H54 (cell line): Measurements from ENCODE around the gene LMO7.
"Not testable (repeated sequence)": the region's sequence is repeated elsewhere in the genome, so short reads cannot be mapped to it uniquely, and the experiment has no call there.

ENCODE experiments used
- DNase-seq: peaks from one replicate; pipeline ENCODE4 v3.0.0; 2011; ENCODE audit warnings: low spot score, mixed read lengths; ENCODE audit not compliant: insufficient read length
- FAIRE-seq: peaks from 3 replicates; lab custom pipeline; 2011; peaks lifted over from hg19 to GRCh38; lab: Jason Lieb, UNC
- POLR2A ChIP-seq: IDR thresholded peaks from 2 replicates; pipeline ENCODE4 v1.6.1; 2011; ENCODE audit warnings: low read depth, mild to moderate bottlenecking, low read length

LMO7 gene

DNA sequence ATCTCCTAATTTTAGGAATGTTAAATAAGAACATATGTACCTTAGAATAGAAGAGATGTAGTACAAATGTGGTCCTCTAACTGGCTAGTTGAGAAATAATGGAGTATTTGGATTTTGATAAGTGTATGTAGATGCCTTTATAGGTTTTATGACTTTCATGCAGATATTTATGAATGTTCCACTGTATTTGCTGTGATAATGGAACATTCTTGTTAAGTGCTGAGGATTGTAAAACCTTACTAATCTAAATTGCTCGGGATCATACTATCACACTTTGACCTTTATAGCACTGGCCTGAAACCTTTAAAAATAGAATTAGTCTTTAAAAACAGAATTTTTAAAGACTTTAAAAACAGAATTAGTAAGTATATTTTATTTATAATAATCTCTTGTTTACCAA lies 135.1 kb downstream of the LMO7 start:
- no peak for TF ChIP-seq POLR2A
- DNase-seq: no peak
- FAIRE-seq: no peak

DNA sequence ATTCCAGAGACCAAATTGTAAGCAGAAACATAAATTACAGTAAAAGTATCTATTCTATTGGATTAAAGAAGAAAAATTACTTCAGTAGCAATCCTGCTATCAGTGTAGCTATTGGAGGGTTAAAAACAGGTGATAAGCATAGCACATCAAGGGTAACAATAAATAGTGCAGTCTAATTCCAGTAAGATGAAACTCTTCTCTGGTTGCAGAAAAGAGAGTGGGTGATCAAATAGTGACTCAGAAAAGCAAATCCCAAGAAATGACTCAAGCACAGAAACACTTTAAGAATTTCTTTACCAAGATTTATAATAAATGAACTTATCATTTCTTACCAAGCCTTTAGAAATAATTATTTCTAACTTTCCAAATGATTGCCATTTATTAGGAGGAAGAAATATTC lies 135.7 kb downstream of the LMO7 start:
- FAIRE-seq: peak; percentile 95
- no peak for TF ChIP-seq POLR2A

DNA sequence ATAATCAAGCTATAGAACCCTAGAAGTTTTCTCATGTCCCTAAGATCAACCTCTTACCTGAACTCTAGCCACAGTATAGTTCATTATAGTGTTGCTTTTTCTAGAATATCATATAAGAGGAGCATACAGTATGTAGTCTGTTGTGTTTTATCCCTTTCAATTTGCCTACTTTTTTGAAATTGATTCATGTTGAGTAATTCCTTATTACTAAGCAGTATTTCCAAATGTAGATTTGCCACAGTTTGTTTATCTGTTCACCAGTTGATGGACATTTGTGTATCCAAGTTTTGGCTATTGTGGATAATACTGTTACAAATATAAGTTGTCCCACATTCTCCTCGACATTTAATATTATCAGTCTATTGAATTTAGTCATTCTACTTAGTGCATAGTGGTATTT lies 138.0 kb downstream of the LMO7 start:
- TF ChIP-seq POLR2A: no peak
- FAIRE-seq: peak; percentile 85

More for the DNA sequence above, 135.7 kb downstream of the LMO7 start:
- DNase-seq: no peak

DNA sequence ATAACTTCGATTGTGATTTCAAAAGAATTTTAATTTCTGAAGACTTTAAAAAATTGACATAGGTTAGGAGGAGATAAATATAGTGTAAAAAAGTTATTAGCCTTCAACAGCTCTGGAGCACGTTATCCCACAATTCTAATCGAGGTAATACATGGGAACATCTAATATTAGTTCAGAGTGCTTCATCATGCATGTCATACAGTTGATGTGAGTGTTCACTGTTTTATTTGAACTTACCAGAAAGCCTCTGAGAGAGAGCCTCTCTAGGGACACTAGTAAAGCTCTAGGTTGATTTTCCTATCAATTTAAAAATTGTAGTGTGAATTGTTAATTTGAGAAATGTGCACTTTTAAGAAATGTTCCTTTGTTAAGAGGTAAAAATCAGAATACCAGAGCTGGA lies 140.4 kb downstream of the LMO7 start:
- DNase-seq (no peak), FAIRE-seq (no peak)
- no peak for TF ChIP-seq POLR2A

More for the DNA sequence above, 138.0 kb downstream of the LMO7 start:
- DNase-seq: no peak

DNA sequence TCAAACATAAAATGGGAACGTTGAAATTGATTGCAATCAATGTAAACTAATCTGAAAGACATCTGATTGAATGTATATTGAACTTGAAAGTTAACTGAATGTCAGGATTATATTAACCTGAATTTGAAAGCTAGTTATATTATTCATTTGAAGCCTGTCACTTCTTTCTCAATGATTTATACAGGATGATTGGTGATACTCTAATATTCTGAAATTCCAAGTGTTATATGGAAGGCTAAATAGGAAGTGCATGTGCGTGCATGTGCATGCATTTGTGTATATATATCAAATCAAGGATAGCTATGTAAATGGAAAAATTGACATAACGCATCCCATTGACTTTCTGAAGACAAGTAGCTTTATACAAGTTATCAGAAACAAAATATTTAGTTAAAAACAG lies 143.3 kb downstream of the LMO7 start:
- FAIRE-seq (no peak), DNase-seq (no peak)
- TF ChIP-seq POLR2A: no peak

DNA sequence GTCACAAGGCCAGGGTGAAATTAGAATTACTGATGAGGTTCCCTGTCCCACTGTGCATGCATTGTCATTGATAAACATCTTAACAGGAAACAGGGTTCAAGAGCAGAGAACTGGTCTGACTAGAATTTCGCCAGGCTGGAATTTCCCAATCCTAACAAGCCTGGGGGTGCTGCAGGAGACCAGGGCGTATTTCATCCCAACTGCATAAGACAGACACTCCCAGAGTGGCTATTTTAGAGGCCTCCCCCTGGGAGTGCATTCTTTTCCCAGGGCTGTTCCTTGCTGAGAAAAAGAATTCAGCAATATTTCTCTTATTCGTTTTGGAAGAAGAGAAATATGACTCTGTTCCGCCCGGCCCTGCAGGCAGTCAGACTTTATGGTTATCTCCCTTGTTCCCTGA lies 144.0 kb downstream of the LMO7 start:
- not testable (repeated sequence) for FAIRE-seq, DNase-seq

DNA sequence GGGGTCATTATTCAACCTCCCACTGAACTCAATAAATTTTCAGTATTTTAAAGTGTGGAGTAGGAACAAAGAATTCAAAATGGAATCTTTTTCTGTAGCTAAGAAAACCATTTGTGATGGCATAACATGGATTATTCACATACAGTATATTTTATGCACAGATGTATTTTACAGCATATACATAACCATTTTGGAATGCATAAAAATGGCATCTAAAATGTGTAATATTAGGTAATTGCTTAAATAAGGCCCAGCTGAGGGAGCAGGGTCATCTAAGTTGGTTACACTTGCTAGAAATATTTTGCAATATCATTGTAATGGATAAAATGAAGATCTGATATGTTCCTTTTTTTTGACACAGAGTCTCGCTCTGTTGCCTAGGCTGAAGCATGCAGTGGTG lies 146.9 kb downstream of the LMO7 start:
- no peak for DNase-seq
- TF ChIP-seq POLR2A: no peak
- FAIRE-seq: peak; percentile 45

DNA sequence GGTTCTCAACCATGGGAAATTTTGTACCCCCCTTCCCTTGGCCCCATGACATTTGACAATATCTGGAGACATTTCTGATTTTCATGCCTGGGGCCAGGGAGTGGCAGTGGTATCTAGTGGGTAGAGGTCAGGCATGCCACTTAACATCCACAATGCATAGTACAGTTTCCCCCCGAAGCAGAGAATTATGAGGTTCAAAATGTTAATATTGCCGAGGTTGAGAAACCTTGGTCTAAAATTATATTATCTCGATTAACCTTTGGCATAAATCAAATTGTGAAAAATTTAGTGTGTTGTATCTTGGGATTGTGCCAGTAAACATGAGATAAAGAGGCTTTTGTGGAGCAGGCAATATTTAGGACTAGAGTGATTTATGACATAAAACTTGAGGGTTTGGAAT lies 147.9 kb downstream of the LMO7 start:
- no peak for FAIRE-seq
- TF ChIP-seq POLR2A: no peak
- no peak for DNase-seq

DNA sequence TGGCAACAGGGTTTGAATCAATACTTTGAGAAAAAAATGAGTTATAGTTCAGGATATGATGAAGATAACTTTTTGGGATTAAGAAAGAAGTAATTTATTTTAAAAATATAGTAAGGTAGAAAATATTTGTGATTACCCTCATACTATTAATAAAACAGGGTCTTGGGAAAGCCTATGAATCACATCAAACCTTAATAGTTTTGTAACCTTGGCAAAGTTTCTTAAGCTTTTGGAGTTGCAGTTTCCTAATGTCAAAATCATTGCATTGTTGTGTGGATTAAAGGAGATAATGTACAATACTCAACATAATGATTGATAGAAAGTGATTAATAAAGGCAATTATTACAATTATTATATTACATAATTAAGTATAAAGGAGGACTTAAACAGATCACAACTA lies 149.0 kb downstream of the LMO7 start:
- no peak for FAIRE-seq
- no peak for DNase-seq
- TF ChIP-seq POLR2A: no peak

DNA sequence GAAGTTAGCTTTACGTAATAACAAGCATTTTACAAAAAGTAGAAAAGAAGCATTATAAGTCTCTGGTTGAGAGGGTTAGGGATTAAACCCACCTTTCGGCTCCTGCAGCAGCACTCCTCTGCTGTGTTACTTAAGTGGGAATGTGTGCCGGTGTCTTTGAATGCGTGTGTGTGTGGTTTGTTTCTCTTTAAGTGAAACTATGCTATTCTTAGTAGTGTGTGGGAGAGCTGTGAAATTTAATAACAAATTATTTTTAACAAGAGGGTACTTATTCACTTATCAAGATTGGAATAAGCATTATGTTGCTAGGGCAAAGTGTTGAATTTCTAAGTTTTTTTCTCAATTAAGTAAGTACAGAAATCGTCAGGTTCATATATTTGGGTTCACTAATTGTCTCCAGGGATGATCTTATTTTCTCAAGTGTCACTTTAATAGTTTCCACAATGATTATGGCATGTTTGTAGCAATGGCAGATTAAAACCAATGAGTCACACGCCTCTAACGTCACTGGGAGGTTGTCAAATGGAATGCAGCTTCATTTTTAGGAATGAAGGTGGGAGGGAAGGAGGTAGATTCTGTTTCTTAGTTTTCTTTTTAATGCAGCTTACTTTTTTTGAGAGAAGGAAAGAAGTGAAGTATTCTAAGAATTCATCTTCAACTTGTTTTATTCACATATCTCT lies 151.3 kb downstream of the LMO7 start:
- DNase-seq (no peak), FAIRE-seq (peak; percentile 64)
- TF ChIP-seq POLR2A: no peak

DNA sequence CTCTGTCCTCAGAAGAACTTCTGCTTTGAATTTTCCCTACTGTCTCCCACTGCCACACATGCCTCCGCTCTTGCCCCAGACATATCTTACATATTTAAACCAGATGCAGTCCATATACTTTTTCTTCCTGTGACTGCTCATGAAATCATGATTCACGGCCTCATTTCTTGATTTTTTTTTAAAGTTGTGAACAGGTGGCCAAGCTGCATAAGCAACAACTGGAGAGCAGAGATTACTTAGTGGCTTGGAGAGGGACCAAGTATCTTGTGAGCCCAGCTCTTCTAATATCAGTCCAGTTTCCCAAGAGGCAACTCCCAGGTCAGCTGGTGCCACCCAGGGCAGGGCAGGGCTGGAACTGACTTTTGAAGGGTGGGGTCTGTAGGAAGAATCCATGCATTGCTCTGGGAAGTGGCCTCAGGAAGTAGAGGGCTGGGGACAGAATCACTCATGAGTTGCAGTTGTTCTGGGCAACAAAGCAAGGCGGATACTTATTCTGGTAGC lies 152.4 kb downstream of the LMO7 start:
- TF ChIP-seq POLR2A: no peak
- DNase-seq (no peak), FAIRE-seq (peak; percentile 92)

DNA sequence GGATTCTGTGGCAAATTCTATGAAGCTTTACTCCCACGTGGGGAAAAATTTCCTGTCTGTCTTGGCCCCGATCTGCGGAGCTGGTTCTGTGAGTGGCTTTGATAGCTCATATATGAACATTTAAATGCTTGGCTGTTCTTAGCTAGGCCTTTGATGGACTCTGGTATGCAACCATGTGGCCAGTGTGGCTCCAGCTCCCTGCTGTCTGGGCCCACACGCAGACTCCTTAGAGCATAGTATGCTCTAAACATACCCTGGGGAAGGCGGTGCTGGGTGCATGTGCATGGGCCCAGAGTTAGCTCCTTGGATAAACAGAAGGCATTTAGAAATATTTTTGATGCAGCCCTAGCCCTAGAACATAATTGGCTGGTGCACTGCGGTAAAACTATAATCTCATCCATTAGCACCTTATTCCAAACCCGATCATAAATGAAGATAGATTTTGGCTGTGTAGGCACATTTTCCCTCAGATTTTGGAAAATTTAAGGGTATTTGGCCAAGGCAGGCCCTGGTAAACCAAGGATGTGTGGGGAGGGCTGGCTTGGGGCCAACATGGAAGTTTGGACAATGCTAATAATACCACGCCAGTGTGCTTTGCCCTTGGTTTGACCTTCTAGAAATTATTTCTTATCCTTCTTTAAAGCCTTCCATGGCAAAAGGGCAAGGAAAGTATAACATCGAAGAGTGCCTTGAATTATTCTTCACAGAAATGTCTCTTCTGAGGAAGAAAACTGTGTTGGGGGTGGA lies 153.5 kb downstream of the LMO7 start:
- DNase-seq (no peak), FAIRE-seq (no peak)
- no peak for TF ChIP-seq POLR2A

DNA sequence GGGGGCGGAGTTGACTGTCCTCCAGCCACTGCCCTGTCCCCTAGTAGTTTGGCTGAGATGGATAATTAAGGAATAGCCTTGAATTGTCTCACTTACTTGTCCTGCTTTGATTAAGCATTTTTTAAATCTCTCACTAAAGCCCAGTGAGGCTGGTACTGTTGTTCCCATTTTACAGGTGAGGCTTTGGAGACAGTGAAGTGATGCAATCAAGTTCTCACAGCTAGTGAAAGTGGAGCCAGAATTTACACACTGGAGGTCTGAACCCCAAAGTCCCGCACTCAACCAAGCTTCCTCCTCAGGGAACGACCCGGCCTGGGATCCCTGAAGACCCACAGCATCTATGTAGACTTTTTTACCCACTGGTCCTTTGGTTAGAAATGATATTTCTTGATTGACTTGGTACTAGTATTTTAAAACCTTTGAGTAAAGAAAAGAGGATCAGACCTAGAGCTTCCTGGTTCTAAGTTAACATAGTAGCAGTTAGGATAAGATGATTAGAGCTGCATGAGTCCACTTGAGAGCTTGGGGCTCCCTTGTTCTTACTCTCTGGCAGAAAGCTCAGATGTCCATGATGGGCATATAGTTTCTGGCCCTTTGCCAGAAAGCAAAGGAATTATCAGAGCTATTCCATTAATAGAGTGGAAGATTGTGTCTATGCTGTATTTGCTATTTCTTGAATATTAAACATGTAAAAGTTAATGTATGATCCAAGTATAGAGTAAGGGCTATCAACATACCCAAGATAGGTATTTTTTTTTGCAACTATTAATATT lies 154.3 kb downstream of the LMO7 start:
- FAIRE-seq (no peak), DNase-seq (no peak)
- no peak for TF ChIP-seq POLR2A

DNA sequence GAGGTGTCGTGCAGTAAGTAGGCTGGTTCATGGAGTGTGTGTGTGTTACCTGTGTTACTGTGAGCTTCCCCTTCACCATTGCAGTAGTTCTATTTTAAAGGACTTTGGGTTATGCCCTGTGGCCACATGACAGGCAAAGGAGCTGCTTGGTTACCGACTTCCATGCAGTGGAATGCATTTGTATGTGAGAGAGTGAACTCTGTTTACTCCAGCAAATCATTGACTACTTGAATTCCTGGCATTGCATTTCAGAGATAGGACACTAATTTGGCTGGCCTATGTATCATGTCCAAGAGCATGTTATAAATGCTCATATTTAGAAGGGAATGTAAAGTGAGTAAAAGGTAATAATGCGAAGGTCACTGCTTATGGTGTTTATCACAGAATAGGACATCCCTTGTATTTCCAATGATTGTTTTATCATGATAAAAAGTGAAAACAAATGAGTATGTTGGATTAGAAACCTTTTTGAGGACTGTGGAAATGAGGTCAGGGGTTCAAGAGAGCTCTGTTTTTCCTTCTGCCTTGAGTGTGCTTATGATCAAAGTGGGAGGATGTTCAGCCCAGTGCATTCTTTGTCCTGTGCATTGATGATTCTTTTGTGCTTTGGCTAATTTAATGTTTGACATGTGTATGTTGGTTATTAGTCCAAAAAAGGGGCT lies 156.5 kb downstream of the LMO7 start:
- TF ChIP-seq POLR2A: no peak
- no peak for DNase-seq
- FAIRE-seq: peak; percentile 62

DNA sequence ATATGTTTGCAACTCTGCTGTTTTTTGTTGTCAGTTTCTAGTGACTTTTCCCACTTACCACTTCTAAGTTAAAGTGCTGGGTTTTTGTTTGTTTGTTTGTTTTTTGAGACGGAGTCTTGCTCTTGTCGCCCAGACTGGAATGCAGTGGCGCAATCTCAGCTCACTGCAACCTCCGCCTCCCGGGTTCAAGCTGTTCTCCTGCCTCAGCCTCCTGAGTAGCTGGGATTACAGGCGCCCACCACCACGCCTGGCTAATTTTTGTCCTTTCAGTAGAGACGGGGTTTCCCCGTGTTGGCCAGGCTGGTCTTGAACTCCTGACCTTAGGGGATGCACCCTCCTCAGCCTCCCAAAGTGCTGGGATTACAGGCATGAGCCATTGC lies 157.0 kb downstream of the LMO7 start:
- FAIRE-seq, DNase-seq: not testable (repeated sequence)
